Ishikawa (cell line): Measurements from ENCODE around the gene CHCHD6.

ENCODE experiments used
- CEBPB ChIP-seq: IDR thresholded peaks from 2 replicates; pipeline ENCODE4 v1.6.1; 2012
- CREB1 ChIP-seq: IDR thresholded peaks from 2 replicates; pipeline ENCODE4 v1.6.1; 2012; ENCODE audit warnings: low read depth
- EGR1 ChIP-seq: IDR thresholded peaks from 2 replicates; pipeline ENCODE4 v1.6.1; 2012
- EP300 ChIP-seq: IDR thresholded peaks from 2 replicates; pipeline ENCODE4 v1.6.1; 2012; ENCODE audit warnings: borderline replicate concordance
- FOXM1 ChIP-seq: IDR thresholded peaks from 2 replicates; pipeline ENCODE4 v1.6.1; 2012; ENCODE audit warnings: low read depth, borderline replicate concordance
- NFIC ChIP-seq: IDR thresholded peaks from 2 replicates; pipeline ENCODE4 v1.6.1; 2012
- RAD21 ChIP-seq: IDR thresholded peaks from 2 replicates; pipeline ENCODE4 v1.6.1; 2012; ENCODE audit warnings: low read depth
- TAF1 ChIP-seq: IDR thresholded peaks from 2 replicates; pipeline ENCODE4 v1.6.1; 2012; ENCODE audit warnings: low read depth, mild to moderate bottlenecking
- TCF12 ChIP-seq: IDR thresholded peaks from 2 replicates; pipeline ENCODE4 v1.6.1; 2012; ENCODE audit warnings: low read depth
- TEAD4 ChIP-seq: IDR thresholded peaks from 2 replicates; pipeline ENCODE4 v1.6.1; 2012
- USF1 ChIP-seq: IDR thresholded peaks from 2 replicates; pipeline ENCODE4 v1.6.1; 2012
- YY1 ChIP-seq: IDR thresholded peaks from 2 replicates; pipeline ENCODE4 v1.6.1; 2012; ENCODE audit warnings: low read depth
- ZBTB7A ChIP-seq: IDR thresholded peaks from 2 replicates; pipeline ENCODE4 v1.6.1; 2012; ENCODE audit warnings: low read depth
- TF ChIP-seq, protein P1 (sequence below): IDR thresholded peaks from 2 replicates; pipeline ENCODE4 v1.6.1; 2012
- TF ChIP-seq, protein P2 (sequence below): IDR thresholded peaks from 2 replicates; pipeline ENCODE4 v1.6.1; 2012; ENCODE audit warnings: low read depth, mild to moderate bottlenecking

CHCHD6 gene

GRCh38 chr3:126992216-126992615 lies 288.2 kb downstream of the CHCHD6 start:
- TF ChIP-seq NFIC = no peak
- no peak for TF ChIP-seq RAD21
- TF ChIP-seq CEBPB = no peak
- TF ChIP-seq, protein P1, sequence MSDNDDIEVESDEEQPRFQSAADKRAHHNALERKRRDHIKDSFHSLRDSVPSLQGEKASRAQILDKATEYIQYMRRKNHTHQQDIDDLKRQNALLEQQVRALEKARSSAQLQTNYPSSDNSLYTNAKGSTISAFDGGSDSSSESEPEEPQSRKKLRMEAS = no peak
- no peak for TF ChIP-seq EP300
- no peak for TF ChIP-seq TCF12
- TF ChIP-seq USF1 = no peak
- no peak for TF ChIP-seq EGR1
- no peak for TF ChIP-seq FOXM1
- no peak for TF ChIP-seq TEAD4
- TF ChIP-seq TAF1 = no peak
- no peak for TF ChIP-seq YY1
- TF ChIP-seq, protein P2, sequence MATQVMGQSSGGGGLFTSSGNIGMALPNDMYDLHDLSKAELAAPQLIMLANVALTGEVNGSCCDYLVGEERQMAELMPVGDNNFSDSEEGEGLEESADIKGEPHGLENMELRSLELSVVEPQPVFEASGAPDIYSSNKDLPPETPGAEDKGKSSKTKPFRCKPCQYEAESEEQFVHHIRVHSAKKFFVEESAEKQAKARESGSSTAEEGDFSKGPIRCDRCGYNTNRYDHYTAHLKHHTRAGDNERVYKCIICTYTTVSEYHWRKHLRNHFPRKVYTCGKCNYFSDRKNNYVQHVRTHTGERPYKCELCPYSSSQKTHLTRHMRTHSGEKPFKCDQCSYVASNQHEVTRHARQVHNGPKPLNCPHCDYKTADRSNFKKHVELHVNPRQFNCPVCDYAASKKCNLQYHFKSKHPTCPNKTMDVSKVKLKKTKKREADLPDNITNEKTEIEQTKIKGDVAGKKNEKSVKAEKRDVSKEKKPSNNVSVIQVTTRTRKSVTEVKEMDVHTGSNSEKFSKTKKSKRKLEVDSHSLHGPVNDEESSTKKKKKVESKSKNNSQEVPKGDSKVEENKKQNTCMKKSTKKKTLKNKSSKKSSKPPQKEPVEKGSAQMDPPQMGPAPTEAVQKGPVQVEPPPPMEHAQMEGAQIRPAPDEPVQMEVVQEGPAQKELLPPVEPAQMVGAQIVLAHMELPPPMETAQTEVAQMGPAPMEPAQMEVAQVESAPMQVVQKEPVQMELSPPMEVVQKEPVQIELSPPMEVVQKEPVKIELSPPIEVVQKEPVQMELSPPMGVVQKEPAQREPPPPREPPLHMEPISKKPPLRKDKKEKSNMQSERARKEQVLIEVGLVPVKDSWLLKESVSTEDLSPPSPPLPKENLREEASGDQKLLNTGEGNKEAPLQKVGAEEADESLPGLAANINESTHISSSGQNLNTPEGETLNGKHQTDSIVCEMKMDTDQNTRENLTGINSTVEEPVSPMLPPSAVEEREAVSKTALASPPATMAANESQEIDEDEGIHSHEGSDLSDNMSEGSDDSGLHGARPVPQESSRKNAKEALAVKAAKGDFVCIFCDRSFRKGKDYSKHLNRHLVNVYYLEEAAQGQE = no peak

DNA sequence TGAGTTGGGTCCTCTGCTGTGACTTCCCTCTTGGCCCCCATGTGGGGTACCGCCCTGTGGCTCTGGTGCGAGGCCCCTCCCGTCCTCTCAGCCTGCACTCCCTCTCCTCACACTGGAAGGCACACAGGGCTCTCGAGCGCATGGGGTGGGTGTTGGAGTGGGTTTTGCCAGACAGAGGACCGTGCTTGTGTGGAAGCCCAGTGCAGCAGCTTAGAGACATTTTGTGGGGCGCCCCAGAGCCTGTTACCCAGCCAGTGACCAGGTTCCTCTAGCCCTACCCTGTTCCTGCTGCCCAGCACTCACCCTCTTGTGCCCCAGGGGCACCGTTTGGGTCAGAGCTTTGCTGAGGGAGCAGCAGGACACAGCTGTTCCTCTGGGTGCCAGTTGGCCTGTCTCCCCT lies 288.7 kb downstream of the CHCHD6 start:
- TF ChIP-seq, protein P2 = no peak
- TF ChIP-seq TAF1 = no peak
- no peak for TF ChIP-seq NFIC
- TF ChIP-seq EGR1 = no peak
- TF ChIP-seq EP300 = no peak
- TF ChIP-seq TEAD4 = no peak
- no peak for TF ChIP-seq CEBPB
- no peak for TF ChIP-seq ZBTB7A
- no peak for TF ChIP-seq FOXM1

DNA sequence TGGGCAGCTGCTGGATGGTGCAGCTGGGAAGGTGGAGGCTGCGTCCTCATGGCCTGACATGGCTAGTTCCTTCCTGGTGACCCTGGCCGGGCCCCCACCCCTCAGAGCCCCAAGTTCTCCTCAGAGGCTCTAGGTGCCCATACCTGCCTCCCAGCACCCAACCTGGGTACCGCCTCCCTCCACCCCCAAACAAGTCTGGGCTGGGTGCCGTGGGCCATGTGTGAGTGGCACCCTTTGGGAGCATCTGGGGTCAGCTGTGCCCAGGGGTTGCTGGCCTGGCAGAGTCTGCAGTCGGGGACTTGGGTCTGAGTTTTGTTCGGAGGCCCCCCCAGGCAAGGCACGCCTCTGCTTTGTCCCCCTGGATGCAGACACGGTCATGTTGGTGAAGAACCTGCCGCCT lies 289.4 kb downstream of the CHCHD6 start:
- TF ChIP-seq CEBPB (no peak), EP300 (no peak), TCF12 (no peak), RAD21 (no peak), NFIC (no peak), ZBTB7A (no peak), CREB1 (no peak), EGR1 (no peak), FOXM1 (no peak), TEAD4 (no peak), YY1 (no peak), USF1 (no peak), TAF1 (no peak)
- TF ChIP-seq, protein P2 = no peak
- TF ChIP-seq, protein P1 = no peak

- TF ChIP-seq, protein P2 = no peak
- TF ChIP-seq USF1 = no peak
- TF ChIP-seq TCF12 = no peak
- no peak for TF ChIP-seq CEBPB
- TF ChIP-seq YY1 = no peak
- no peak for TF ChIP-seq TEAD4
- TF ChIP-seq CREB1 = no peak
Measured at GRCh38 chr3:126994661-126995245, 290.7 kb downstream of the CHCHD6 start.
